GM13976 (cell line): ENCODE measurements around the gene PAGR1.

Source experiments
- DNase-seq: peaks from one replicate; pipeline ENCODE4 v3.0.0; 2012; ENCODE audit warnings: low spot score
- CTCF ChIP-seq: IDR thresholded peaks from 2 replicates; pipeline ENCODE4 v1.5.1; 2012; ENCODE audit warnings: borderline replicate concordance, mild to moderate bottlenecking; ENCODE audit not compliant: insufficient read depth; ENCODE audit errors: extremely low read depth, missing control alignments, control extremely low read depth
- in situ Hi-C: fragments of 300-500 bp; cut with MboI; formaldehyde crosslinking; loops from one replicate; pipeline ENCODE4 v1.12.0; 2022; ENCODE audit warnings: low sequenced_read_pairs, mixed read lengths, inconsistent platforms; ENCODE audit not compliant: unreplicated experiment

The PAGR1 gene

GRCh38 chr16:29840240-29840639 is 24.3 kb downstream of the PAGR1 start:
- in situ Hi-C loops: no loop called here
- no peak for TF ChIP-seq CTCF
- DNase-seq: no peak

GRCh38 chr16:29841631-29842030 is 25.7 kb downstream of the PAGR1 start:
- TF ChIP-seq CTCF: no peak
- in situ Hi-C loops: no loop called here
- DNase-seq: no peak

- no peak for TF ChIP-seq CTCF
- in situ Hi-C loops: no loop called here
- no peak for DNase-seq
Measured at GRCh38 chr16:29842732-29843346, 26.9 kb downstream of the PAGR1 start.

- in situ Hi-C loops: no loop called here
- no peak for TF ChIP-seq CTCF
- DNase-seq: no peak
Measured at GRCh38 chr16:29843931-29844330, 28.0 kb downstream of the PAGR1 start.

- TF ChIP-seq CTCF: no peak
- no peak for DNase-seq
- in situ Hi-C loops: no loop called here
Measured at GRCh38 chr16:29844575-29845331, 28.8 kb downstream of the PAGR1 start.

GRCh38 chr16:29845656-29846055 is 29.7 kb downstream of the PAGR1 start:
- in situ Hi-C loops: no loop called here
- DNase-seq: no peak
- no peak for TF ChIP-seq CTCF
